ENCODE results near the gene SDK1. TPM values are rescaled to one million over a fixed set of nuclear protein-coding genes. Genes with fewer than 3 reads are reported as not detected.
A peak's percentile ranks its signal among the peaks of the same experiment; 100 is the strongest.

SDK1 gene
- total RNA-seq, 2 donors from 2014 or later, result 4.8 to 13.2 TPM

GRCh38 chr7:4150731-4151130 is 849.7 kb downstream of the SDK1 start:
- H3K4me3 ChIP-seq, result no peak overlapping the region
- no peaks in the 10 kb centered on the region for H3K4me1 ChIP-seq (replicated peaks)
- 89% methylated on average over 9 of the region's 9 CpGs for WGBS
- no peak for TF ChIP-seq POLR2A (IDR thresholded peaks at IDR 0.05)
- no peak for DNase-seq (ENCODE audit: low spot score)
- no peaks in the 10 kb centered on the region for H3K27me3 ChIP-seq (replicated peaks; ENCODE audit: insufficient read depth)
- no peak overlapping the region for H3K27ac ChIP-seq
- no peaks in the 10 kb centered on the region for H3K36me3 ChIP-seq
- H3K9me3 ChIP-seq, result no peaks in the 10 kb centered on the region
- intact Hi-C loops (cut with DNase I), result no loop called here

DNA sequence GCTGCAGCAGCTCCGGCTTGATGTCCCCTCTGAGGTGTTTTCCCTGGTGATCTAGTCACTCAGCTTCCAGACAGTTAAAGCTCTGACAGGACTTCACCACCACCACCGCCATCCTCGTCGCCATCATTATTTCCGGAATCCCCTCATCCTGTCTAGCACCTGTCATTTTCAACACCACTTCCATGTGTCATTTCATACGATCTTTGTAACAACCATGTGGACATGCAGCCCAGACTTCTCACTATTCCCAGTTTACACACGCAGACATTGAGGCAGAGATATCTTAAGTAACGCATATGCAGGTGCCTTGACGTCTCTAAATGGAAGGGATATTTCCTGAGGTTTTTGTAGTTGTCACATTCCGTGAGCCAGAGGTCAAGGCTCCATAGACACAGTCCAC is 850.5 kb downstream of the SDK1 start:
- H3K4me3 ChIP-seq, result no peak overlapping the region
- no peaks in the 10 kb centered on the region for H3K36me3 ChIP-seq
- no peaks in the 10 kb centered on the region for H3K9me3 ChIP-seq
- intact Hi-C loops (cut with DNase I), result no loop called here
- DNase-seq (ENCODE audit: low spot score), result no peak
- H3K27ac ChIP-seq, result peak overlapping the region; percentile 7
- WGBS, result 88% methylated on average over 10 of the region's 10 CpGs
- no peak for TF ChIP-seq POLR2AphosphoS5 (IDR thresholded peaks at IDR 0.05)
- TF ChIP-seq, protein P1, sequence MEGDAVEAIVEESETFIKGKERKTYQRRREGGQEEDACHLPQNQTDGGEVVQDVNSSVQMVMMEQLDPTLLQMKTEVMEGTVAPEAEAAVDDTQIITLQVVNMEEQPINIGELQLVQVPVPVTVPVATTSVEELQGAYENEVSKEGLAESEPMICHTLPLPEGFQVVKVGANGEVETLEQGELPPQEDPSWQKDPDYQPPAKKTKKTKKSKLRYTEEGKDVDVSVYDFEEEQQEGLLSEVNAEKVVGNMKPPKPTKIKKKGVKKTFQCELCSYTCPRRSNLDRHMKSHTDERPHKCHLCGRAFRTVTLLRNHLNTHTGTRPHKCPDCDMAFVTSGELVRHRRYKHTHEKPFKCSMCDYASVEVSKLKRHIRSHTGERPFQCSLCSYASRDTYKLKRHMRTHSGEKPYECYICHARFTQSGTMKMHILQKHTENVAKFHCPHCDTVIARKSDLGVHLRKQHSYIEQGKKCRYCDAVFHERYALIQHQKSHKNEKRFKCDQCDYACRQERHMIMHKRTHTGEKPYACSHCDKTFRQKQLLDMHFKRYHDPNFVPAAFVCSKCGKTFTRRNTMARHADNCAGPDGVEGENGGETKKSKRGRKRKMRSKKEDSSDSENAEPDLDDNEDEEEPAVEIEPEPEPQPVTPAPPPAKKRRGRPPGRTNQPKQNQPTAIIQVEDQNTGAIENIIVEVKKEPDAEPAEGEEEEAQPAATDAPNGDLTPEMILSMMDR (IDR thresholded peaks at IDR 0.05), result no peak
- no peak for TF ChIP-seq POLR2A (IDR thresholded peaks at IDR 0.05)
- no peaks in the 10 kb centered on the region for H3K4me1 ChIP-seq (replicated peaks)
- H3K27me3 ChIP-seq (replicated peaks; ENCODE audit: insufficient read depth), result no peaks in the 10 kb centered on the region

DNA sequence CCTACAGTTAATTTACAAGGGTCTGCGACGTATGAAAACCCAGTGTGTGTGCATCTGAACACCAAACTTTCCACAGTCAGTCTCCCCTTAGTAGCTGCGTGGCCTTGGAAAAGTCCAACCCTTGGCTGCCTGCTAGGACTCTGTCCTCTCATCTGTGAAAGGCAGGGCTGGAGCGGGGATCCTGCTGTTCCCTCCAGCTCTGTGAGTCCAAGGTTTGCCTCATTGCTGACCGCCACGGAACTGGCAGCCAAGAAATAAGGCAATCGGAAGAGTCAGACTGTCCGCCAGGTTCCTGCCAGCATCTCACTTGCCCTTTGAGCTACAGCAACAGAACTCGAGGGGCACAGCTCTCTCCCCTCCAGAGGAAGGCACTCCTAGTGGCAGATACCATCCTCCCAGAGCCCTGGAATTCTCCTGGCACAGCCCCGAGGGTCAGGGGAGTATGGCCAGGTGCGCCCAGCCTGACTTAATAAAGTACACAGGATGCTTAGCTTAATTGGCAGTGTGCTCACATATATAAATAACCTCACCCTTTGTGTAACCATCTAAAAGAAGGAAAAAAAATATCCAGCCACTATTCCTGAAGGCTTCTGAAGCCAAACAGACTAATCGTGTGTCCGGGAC is 851.0 kb downstream of the SDK1 start:
- H3K4me3 ChIP-seq, result no peak overlapping the region
- no peaks in the 10 kb centered on the region for H3K27me3 ChIP-seq (replicated peaks; ENCODE audit: insufficient read depth)
- peak; percentile 53 for DNase-seq (ENCODE audit: low spot score)
- intact Hi-C loops (cut with DNase I), result no loop called here
- H3K36me3 ChIP-seq, result no peaks in the 10 kb centered on the region
- H3K4me1 ChIP-seq (replicated peaks), result no peaks in the 10 kb centered on the region
- TF ChIP-seq, protein P1 (IDR thresholded peaks at IDR 0.05), result peak in 1 of 4 experiments; percentile 10
- peak; percentile 34 for TF ChIP-seq POLR2AphosphoS5 (IDR thresholded peaks at IDR 0.05)
- no peak for TF ChIP-seq POLR2A (IDR thresholded peaks at IDR 0.05)
- 43% methylated on average over 13 of the region's 13 CpGs for WGBS
- peak overlapping the region; percentile 7 for H3K27ac ChIP-seq
- H3K9me3 ChIP-seq, result no peaks in the 10 kb centered on the region

DNA sequence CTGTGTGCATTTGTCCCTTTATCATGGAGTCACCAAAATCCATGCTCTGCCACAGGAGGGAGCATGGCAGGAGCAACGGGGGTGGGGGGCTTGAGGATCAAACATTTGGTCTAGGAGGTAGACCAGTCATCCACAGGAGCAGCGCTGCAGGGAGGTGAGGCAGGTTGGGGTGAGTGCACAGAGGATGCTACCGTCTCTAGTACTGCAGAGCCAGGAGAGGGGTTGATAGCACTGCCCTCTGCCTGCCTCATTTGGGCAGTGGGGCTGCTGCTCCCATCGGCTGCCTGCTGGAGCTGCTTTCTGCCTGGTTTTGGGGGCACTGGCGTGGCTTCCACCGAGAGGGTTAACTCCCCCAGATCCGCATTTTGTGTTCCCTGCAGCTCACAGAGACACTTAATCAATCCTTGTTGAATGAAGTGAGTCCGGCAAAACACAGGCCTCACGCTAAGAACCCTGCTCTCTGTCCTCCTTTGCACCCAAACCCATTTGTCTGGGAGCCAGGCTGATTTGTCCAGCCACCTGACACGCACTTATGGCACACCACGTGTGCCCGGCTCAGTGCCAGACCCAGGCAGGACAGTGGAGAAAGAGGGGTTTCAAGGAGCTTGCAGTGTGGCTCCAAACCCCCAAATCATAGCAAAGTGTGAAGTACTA is 854.0 kb downstream of the SDK1 start:
- 91% methylated on average over 12 of the region's 12 CpGs for WGBS
- Histone ChIP-seq H3K27me3 (replicated peaks; ENCODE audit: insufficient read depth) (no peaks in the 10 kb centered on the region), H3K4me1 (replicated peaks) (no peaks in the 10 kb centered on the region), H3K9me3 (no peaks in the 10 kb centered on the region), H3K27ac (no peak overlapping the region), H3K4me3 (no peak overlapping the region), H3K36me3 (no peaks in the 10 kb centered on the region)
- intact Hi-C loops (cut with DNase I), result no loop called here
- TF ChIP-seq, protein P1 (IDR thresholded peaks at IDR 0.05), result no peak
- TF ChIP-seq POLR2AphosphoS5 (IDR thresholded peaks at IDR 0.05) (no peak), POLR2A (IDR thresholded peaks at IDR 0.05) (no peak)
- DNase-seq (ENCODE audit: low spot score), result no peak

DNA sequence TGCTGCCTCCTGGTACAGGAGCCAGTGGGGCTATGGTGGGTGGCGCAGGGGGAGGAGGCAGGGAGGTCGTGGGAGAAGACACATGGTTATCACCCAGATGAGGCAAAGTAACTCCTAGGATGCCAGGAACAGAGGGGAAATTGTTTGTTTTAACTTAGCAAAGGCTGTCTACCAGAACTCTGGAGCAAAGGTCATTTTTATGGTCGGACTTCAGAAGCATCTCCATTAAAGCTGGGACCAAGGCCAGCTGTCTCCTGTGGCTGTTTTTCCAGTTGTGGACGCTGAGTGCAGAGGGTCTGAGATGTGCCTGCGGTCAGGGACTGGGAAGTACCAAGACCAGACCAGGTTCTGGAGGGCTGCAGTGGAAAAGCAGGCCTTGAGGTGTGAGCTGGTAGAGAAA is 855.1 kb downstream of the SDK1 start:
- intact Hi-C loops (cut with DNase I), result no loop called here
- Histone ChIP-seq H3K4me3 (no peak overlapping the region), H3K9me3 (no peaks in the 10 kb centered on the region)

More for the DNA sequence above, 855.1 kb downstream of the SDK1 start:
- no peaks in the 10 kb centered on the region for H3K4me1 ChIP-seq (replicated peaks)
- WGBS, result 84% methylated on average over 5 of the region's 5 CpGs
- no peak for TF ChIP-seq POLR2AphosphoS5 (IDR thresholded peaks at IDR 0.05)
- TF ChIP-seq, protein P1 (IDR thresholded peaks at IDR 0.05), result no peak
- TF ChIP-seq POLR2A (IDR thresholded peaks at IDR 0.05), result no peak
- no peaks in the 10 kb centered on the region for H3K27me3 ChIP-seq (replicated peaks; ENCODE audit: insufficient read depth)
- H3K36me3 ChIP-seq, result no peaks in the 10 kb centered on the region
- DNase-seq (ENCODE audit: low spot score), result no peak
- no peak overlapping the region for H3K27ac ChIP-seq
